ENCODE data around the gene ADGRG3.

GRCh38 chr16:57725976-57726375 lies 57.9 kb downstream of the ADGRG3 start:
- no peak for TF ChIP-seq POLR2AphosphoS5 (IDR thresholded peaks at IDR 0.05; ENCODE audit: low read depth)
- no peak for TF ChIP-seq CTCF (IDR thresholded peaks at IDR 0.05; ENCODE audit: insufficient read depth, low read length)
- TF ChIP-seq, protein P1, sequence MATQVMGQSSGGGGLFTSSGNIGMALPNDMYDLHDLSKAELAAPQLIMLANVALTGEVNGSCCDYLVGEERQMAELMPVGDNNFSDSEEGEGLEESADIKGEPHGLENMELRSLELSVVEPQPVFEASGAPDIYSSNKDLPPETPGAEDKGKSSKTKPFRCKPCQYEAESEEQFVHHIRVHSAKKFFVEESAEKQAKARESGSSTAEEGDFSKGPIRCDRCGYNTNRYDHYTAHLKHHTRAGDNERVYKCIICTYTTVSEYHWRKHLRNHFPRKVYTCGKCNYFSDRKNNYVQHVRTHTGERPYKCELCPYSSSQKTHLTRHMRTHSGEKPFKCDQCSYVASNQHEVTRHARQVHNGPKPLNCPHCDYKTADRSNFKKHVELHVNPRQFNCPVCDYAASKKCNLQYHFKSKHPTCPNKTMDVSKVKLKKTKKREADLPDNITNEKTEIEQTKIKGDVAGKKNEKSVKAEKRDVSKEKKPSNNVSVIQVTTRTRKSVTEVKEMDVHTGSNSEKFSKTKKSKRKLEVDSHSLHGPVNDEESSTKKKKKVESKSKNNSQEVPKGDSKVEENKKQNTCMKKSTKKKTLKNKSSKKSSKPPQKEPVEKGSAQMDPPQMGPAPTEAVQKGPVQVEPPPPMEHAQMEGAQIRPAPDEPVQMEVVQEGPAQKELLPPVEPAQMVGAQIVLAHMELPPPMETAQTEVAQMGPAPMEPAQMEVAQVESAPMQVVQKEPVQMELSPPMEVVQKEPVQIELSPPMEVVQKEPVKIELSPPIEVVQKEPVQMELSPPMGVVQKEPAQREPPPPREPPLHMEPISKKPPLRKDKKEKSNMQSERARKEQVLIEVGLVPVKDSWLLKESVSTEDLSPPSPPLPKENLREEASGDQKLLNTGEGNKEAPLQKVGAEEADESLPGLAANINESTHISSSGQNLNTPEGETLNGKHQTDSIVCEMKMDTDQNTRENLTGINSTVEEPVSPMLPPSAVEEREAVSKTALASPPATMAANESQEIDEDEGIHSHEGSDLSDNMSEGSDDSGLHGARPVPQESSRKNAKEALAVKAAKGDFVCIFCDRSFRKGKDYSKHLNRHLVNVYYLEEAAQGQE (IDR thresholded peaks at IDR 0.05; ENCODE audit: insufficient replicate concordance, low read depth) = no peak
- no peak for TF ChIP-seq SPI1 (IDR thresholded peaks at IDR 0.05; ENCODE audit: borderline replicate concordance, low read depth)
